Gastroesophageal sphincter (tissue), 4 donors: ENCODE results near the gene SFT2D3. TPM values are rescaled to one million over a fixed set of nuclear protein-coding genes. Genes with fewer than 3 reads are reported as not detected.

Experiments
- ATAC-seq: fragments of 150-250 bp; one replicate; pipeline ENCODE4 v1.9.1; 2016; ENCODE audit warnings: mild to moderate bottlenecking, moderate library complexity
- H3K27ac ChIP-seq, 4 donors: fragments of 200-600 bp; sonication (generic) in 3 of 4; 1 replicate in 3 of 4; 2 replicates in 1 of 4; pipeline ENCODE4 v1.5.1; 2016 to 2019
- H3K27me3 ChIP-seq: fragments of 200-600 bp; sonication (generic); one replicate; pipeline ENCODE4 v1.5.1; 2019
- H3K36me3 ChIP-seq, 2 donors: fragments of 200-600 bp; sonication (generic); one replicate each; pipeline ENCODE4 v1.5.1; 2019; ENCODE audit warnings: control low read depth in 1 of 2
- H3K4me1 ChIP-seq, 3 donors: fragments of 200-600 bp; sonication (generic); 1 replicate in 2 of 3; 2 replicates in 1 of 3; pipeline ENCODE4 v1.5.1; 2016 to 2019; ENCODE audit warnings: control low read depth in 2 of 3
- H3K4me3 ChIP-seq, 2 donors: fragments of 200-600 bp; sonication (generic); one replicate each; pipeline ENCODE4 v1.5.1; 2019; ENCODE audit warnings: mild to moderate bottlenecking in 1 of 2, moderate library complexity in 1 of 2
- H3K9me3 ChIP-seq, 3 donors: fragments of 200-600 bp; sonication (generic); one replicate each; pipeline ENCODE4 v1.5.1; 2017 to 2019; ENCODE audit warnings: control low read depth in 2 of 3
- CTCF ChIP-seq, 4 experiments: fragments of 200-600 bp in 2 of 4; fragments of 450-650 bp in 2 of 4; sonication (generic) in 1 of 4; IDR thresholded peaks; one replicate each; pipeline ENCODE4 v1.5.1; 2017 to 2019; ENCODE audit warnings: antibody characterized with exemption in 4 of 4, mild to moderate bottlenecking in 2 of 4, moderate library complexity in 2 of 4
- EP300 ChIP-seq: sonication (generic); formaldehyde crosslinking; IDR thresholded peaks from one replicate; pipeline ENCODE4 v1.6.1; 2017; ENCODE audit warnings: antibody characterized with exemption, mild to moderate bottlenecking
- POLR2A ChIP-seq, 2 donors: fragments of 450-650 bp; IDR thresholded peaks; one replicate each; pipeline ENCODE4 v1.6.1; 2017; ENCODE audit warnings: antibody characterized with exemption in 2 of 2, mild to moderate bottlenecking in 2 of 2, moderate library complexity in 1 of 2
- POLR2AphosphoS5 ChIP-seq: sonication (generic); formaldehyde crosslinking; IDR thresholded peaks from one replicate; pipeline ENCODE4 v1.6.1; 2017; ENCODE audit warnings: antibody characterized with exemption
- WGBS, 2 donors: methylation state at CpG; one replicate each; pipeline ENCODE4 v1.1.5; 2018; ENCODE audit warnings: low coverage in 1 of 2; 5-methylcytosine and 5-hydroxymethylcytosine counted together
- total RNA-seq, 4 donors: library from RNA; depleted of rRNA; stranded (reverse); fragments of >200 nt; gene quantifications; one replicate each; pipeline ENCODE4 v1.1.0, GENCODE V29; 2016

Gene SFT2D3
- total RNA-seq, 4 donors from 2014 or later: 7.2 to 15.2 (median 10.3) TPM

DNA sequence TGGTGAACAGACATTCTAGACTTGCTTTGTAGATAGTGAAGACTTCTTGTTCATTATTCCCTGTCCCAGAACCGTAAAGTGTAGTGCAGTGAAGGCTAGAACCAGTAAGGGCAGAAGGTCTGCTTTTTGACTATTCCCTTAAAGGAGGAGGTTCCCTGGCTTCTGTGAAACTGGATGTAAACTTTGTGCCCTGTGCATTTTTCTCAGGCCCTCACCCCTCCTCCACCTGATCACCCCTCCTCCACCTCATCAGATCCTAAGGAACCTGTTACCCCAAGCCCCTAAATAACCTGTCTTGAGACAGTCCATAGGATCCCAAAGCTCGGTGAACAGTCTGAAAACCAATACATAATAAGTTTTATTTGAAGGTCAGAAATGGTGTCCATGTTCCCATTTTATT is 33.7 kb downstream of the SFT2D3 start:
- 87 to 91% methylated on average over 2 of the region's 2 CpGs for WGBS, 2 donors
- H3K36me3 ChIP-seq: no peaks in the 10 kb centered on the region

GRCh38 chr2:127735537-127736399 is 34.5 kb downstream of the SFT2D3 start:
- Histone ChIP-seq H3K27ac (no peak overlapping the region), H3K36me3 (no peaks in the 10 kb centered on the region), H3K9me3 (no peaks in the 10 kb centered on the region), H3K4me1 (peaks cover 0 to 39% (median 8%) of the 10 kb centered on the region in 3 donors), H3K27me3 (no peaks in the 10 kb centered on the region), H3K4me3 (no peak overlapping the region)
- 72 to 86% methylated on average over 3 of the region's 3 CpGs for WGBS, 2 donors
- no peak for TF ChIP-seq EP300
- no peak for TF ChIP-seq CTCF (IDR thresholded peaks at IDR 0.05)
- no peak for TF ChIP-seq POLR2AphosphoS5
- no peak for TF ChIP-seq POLR2A (IDR thresholded peaks at IDR 0.05)
- ATAC-seq: no peak

More for the DNA sequence above, 33.7 kb downstream of the SFT2D3 start:
- Histone ChIP-seq H3K27ac (no peak overlapping the region), H3K4me3 (no peak overlapping the region), H3K4me1 (peaks cover 0 to 39% (median 8%) of the 10 kb centered on the region in 3 donors), H3K27me3 (no peaks in the 10 kb centered on the region), H3K9me3 (no peaks in the 10 kb centered on the region)
- no peak for TF ChIP-seq EP300
- no peak for TF ChIP-seq POLR2A (IDR thresholded peaks at IDR 0.05)
- no peak for TF ChIP-seq CTCF (IDR thresholded peaks at IDR 0.05)
- no peak for TF ChIP-seq POLR2AphosphoS5
- ATAC-seq: no peak

DNA sequence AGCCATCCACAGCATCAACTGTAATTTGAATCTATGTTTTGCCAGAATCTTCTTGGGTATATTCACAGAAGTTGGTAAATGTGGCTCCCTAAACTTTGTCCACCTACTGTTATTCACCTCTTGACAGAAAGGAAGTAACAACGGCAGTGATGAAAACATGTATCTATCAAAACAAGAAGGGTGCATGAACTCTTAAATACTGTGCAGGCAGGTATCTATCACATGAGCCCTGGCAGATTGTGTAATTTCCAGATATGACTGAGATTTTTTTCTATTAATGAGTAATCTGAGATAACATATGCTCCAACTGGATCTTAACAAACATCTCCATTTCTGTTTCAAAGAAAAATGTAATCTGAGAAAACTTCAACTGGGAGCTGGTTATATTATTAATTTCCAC is 36.6 kb downstream of the SFT2D3 start:
- no peak for ATAC-seq
- TF ChIP-seq CTCF (IDR thresholded peaks at IDR 0.05): no peak
- TF ChIP-seq POLR2A (IDR thresholded peaks at IDR 0.05): no peak
- TF ChIP-seq POLR2AphosphoS5: no peak
- no peak for TF ChIP-seq EP300
- Histone ChIP-seq H3K27ac (no peak overlapping the region), H3K4me3 (no peak overlapping the region), H3K4me1 (peaks cover 0 to 39% (median 8%) of the 10 kb centered on the region in 3 donors), H3K36me3 (no peaks in the 10 kb centered on the region), H3K27me3 (no peaks in the 10 kb centered on the region), H3K9me3 (no peaks in the 10 kb centered on the region)
- 70 to 86% methylated on average over 1 of the region's 1 CpG for WGBS, 2 donors

DNA sequence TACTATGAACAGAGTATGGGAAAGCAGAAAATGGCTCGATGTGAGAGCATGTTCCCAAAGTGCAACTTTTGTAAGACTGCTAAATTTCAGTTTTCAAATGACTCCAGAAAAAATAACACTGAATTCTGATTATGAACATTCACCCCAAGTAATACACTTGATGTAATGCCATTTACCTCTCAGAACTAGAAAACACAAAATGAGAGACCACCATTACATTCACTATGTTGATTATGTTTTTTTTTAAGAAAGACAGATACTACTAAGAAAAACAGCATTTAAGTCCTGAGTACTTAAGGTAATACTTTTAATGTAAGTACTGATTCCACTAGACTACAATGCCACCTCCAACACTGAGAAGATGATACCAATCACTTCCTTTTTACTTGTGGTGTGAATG is 38.5 kb downstream of the SFT2D3 start:
- H3K27me3 ChIP-seq: no peaks in the 10 kb centered on the region
- no peaks in the 10 kb centered on the region for H3K9me3 ChIP-seq
- no peak for ATAC-seq
- no peak for TF ChIP-seq EP300
- no peak for TF ChIP-seq CTCF (IDR thresholded peaks at IDR 0.05)
- H3K36me3 ChIP-seq: no peaks in the 10 kb centered on the region
- H3K4me1 ChIP-seq: peaks cover 0 to 29% (median 0%) of the 10 kb centered on the region in 3 donors
- 71 to 83% methylated on average over 1 of the region's 1 CpG for WGBS, 2 donors
- H3K27ac ChIP-seq: no peak overlapping the region
- H3K4me3 ChIP-seq: no peak overlapping the region
